Esophagus squamous epithelium (tissue), 5 donors: Measurements from ENCODE around the gene CYP27B1. TPM values are rescaled to one million over a fixed set of nuclear protein-coding genes. Genes with fewer than 3 reads are reported as not detected.
A peak's percentile ranks its signal among the peaks of the same experiment; 100 is the strongest.

Source experiments
- DNase-seq: peaks from one replicate; lab custom pipeline; 2025; lab: John Stamatoyannopoulos, UW
- H3K27ac ChIP-seq, 4 donors: fragments of 200-600 bp; sonication (generic); one replicate each; pipeline ENCODE4 v1.5.1; 2016 to 2019; ENCODE audit warnings: mild to moderate bottlenecking in 1 of 4
- H3K27me3 ChIP-seq, 4 donors: fragments of 200-600 bp; sonication (generic); 1 replicate in 3 of 4; 2 replicates in 1 of 4; pipeline versions ENCODE4 v1.5.1 to v1.6.0; 2017 to 2021; ENCODE audit warnings: antibody characterized with exemption in 1 of 4
- H3K36me3 ChIP-seq, 3 donors: fragments of 200-600 bp; sonication (generic); one replicate each; pipeline ENCODE4 v1.5.1; 2016 to 2019
- H3K4me1 ChIP-seq, 3 donors: fragments of 200-600 bp; sonication (generic); one replicate each; pipeline ENCODE4 v1.5.1; 2017 to 2019
- H3K4me3 ChIP-seq, 4 donors: fragments of 200-600 bp; sonication (generic); 1 replicate in 3 of 4; 2 replicates in 1 of 4; pipeline ENCODE4 v1.5.1; 2016 to 2019; ENCODE audit warnings: mild to moderate bottlenecking in 2 of 4, moderate library complexity in 1 of 4
- H3K9me3 ChIP-seq, 3 donors: fragments of 200-600 bp; sonication (generic); one replicate each; pipeline ENCODE4 v1.5.1; 2016 to 2019
- POLR2A ChIP-seq, 4 donors: fragments of 450-650 bp; IDR thresholded peaks; one replicate each; pipeline ENCODE4 v1.6.1; 2017; ENCODE audit warnings: antibody characterized with exemption in 4 of 4, mild to moderate bottlenecking in 4 of 4, moderate library complexity in 3 of 4
- WGBS, 2 donors: methylation state at CpG; one replicate each; pipeline ENCODE4 v1.1.5; 2018; 5-methylcytosine and 5-hydroxymethylcytosine counted together
- intact Hi-C: fragments of 100-400 bp; cut with DNase I; formaldehyde crosslinking; loops from one replicate; pipeline ENCODE4 v1.15.0; 2022
- total RNA-seq, 4 donors: library from RNA; depleted of rRNA; stranded (reverse); fragments of >200 nt; gene quantifications; one replicate each; pipeline ENCODE4 v1.1.0, GENCODE V29; 2016
- TF ChIP-seq, protein P1 (sequence below), 6 experiments: fragments of 450-650 bp in 4 of 6; fragments of 200-600 bp in 2 of 6; sonication (generic) in 2 of 6; IDR thresholded peaks; one replicate each; pipeline ENCODE4 v1.5.1; 2016 to 2019; ENCODE audit warnings: antibody characterized with exemption in 6 of 6, mild to moderate bottlenecking in 4 of 6, moderate library complexity in 4 of 6
- donor health status: DM: yes; HTN: yes; CAD: no.

CYP27B1 gene, protein sequence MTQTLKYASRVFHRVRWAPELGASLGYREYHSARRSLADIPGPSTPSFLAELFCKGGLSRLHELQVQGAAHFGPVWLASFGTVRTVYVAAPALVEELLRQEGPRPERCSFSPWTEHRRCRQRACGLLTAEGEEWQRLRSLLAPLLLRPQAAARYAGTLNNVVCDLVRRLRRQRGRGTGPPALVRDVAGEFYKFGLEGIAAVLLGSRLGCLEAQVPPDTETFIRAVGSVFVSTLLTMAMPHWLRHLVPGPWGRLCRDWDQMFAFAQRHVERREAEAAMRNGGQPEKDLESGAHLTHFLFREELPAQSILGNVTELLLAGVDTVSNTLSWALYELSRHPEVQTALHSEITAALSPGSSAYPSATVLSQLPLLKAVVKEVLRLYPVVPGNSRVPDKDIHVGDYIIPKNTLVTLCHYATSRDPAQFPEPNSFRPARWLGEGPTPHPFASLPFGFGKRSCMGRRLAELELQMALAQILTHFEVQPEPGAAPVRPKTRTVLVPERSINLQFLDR
- total RNA-seq: 1 to 10 TPM in 2 of 4 donors, under 1 TPM in 2; 0.18 to 1.7 (median 1.1) TPM

DNA sequence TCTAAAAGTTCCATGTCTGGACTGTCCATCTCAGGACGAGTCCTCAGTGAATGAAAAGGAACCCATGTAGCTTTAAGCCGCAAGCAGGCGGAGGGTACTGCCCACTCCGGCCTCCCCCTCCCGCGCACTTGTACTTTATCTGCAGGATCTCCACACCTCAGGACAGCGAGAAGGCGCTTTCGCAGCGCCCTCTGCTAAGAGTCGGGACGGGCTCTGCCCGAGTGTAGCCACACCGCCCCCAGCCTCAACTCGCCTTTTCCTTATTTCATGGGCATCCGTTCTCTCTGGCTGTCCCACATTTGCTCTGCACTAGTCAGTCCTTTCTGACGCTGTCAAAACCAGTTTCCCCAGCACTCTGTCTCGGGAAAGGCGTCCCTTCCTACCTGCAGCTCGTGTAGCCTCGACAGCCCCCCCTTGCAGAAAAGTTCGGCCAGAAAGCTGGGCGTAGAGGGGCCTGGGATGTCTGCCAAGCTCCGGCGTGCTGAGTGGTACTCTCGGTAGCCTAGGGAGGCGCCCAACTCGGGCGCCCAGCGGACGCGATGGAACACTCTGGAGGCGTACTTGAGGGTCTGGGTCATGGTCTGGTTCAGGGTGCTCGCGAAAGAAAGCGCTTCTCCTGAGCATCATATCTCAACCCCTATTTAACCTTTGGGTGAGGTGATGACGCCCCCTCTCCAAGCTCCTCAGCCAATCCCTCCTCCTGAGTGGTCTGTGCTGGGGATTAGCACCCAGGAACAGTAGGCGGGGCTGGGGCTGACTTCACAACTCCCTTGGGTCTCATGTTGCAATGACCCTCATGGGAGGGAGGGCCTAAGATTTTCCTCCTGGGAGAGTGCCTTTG is at the start of gene CYP27B1:
TSS of gene CYP27B1 (minus strand) at position 615 of the 841 bp plus-strand sequence. CDS start at position 578, 37 bp downstream.
- no peak for DNase-seq
- WGBS, 2 donors: 3 to 12% methylated on average over 16 to 22 of the region's 38 CpGs
- H3K36me3 ChIP-seq: peaks cover 0 to 33% (median 5%) of the 10 kb centered on the region in 3 donors
- no peaks in the 10 kb centered on the region for H3K9me3 ChIP-seq
- intact Hi-C loops: no loop called here
- peaks cover 32 to 44% (median 35%) of the 10 kb centered on the region in 3 donors for H3K4me1 ChIP-seq
- no peak for TF ChIP-seq POLR2A (IDR thresholded peaks at IDR 0.05)
- TF ChIP-seq, protein P1, sequence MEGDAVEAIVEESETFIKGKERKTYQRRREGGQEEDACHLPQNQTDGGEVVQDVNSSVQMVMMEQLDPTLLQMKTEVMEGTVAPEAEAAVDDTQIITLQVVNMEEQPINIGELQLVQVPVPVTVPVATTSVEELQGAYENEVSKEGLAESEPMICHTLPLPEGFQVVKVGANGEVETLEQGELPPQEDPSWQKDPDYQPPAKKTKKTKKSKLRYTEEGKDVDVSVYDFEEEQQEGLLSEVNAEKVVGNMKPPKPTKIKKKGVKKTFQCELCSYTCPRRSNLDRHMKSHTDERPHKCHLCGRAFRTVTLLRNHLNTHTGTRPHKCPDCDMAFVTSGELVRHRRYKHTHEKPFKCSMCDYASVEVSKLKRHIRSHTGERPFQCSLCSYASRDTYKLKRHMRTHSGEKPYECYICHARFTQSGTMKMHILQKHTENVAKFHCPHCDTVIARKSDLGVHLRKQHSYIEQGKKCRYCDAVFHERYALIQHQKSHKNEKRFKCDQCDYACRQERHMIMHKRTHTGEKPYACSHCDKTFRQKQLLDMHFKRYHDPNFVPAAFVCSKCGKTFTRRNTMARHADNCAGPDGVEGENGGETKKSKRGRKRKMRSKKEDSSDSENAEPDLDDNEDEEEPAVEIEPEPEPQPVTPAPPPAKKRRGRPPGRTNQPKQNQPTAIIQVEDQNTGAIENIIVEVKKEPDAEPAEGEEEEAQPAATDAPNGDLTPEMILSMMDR (IDR thresholded peaks at IDR 0.05): no peak
- peak within 1 kb of the TSS; percentile 23 to 70 (median 52) for H3K4me3 ChIP-seq
- H3K27ac ChIP-seq: no peak within 1 kb of the TSS
- peaks cover 0 to 55% (median 10%) of the 10 kb centered on the region in 4 donors for H3K27me3 ChIP-seq

DNA sequence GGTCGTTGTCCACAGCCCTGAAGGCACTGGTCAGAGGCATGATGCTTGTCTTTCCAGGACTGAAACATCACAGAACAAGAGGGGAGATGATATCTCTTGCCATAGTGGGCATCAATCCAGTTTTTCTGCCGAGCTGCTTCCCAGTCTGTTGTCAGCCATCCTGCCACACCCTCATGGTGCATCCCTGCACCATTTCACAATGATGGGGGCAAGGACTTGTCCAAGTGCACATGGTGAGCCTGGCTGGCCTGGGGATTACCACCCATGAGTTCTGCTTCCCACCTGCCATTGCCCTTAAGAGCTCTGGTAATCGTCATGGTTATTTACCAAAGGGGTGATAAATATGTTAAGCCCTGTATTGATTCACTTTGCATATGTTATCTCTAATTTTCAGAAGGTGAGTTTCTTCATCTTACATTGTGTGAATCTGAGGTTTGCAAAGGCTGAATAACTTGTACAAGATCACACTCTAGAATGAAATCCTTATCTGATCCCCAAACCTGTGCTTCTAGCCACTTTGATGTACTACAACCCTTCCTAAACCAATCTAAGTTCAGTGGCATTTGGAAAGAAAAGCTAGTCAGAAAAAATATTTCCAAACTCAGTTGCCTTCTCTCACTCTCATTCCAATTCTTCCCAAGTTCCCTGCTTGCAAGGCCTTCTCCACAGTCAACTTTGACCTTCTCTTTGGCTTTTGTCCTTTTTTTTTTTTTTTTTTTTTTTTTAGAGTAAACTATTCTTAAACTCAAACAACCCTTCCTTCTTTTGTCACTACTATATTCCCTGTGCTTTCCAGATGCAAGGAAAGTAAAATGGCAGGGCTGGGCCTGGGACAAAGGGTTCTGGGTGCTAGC is 49.4 kb upstream of the CYP27B1 start:
- Histone ChIP-seq H3K9me3 (no peaks in the 10 kb centered on the region), H3K36me3 (peaks cover 0 to 51% (median 0%) of the 10 kb centered on the region in 3 donors), H3K4me1 (peaks cover 0 to 62% (median 7%) of the 10 kb centered on the region in 3 donors), H3K4me3 (no peak overlapping the region), H3K27me3 (no peaks in the 10 kb centered on the region), H3K27ac (peak overlapping the region in 2 of 4 donors; percentile 38 to 49)
- TF ChIP-seq POLR2A (IDR thresholded peaks at IDR 0.05): no peak
- TF ChIP-seq, protein P1 (IDR thresholded peaks at IDR 0.05): no peak
- intact Hi-C loops: no loop called here
- WGBS, 2 donors: 24 to 46% methylated on average over 3 of the region's 3 CpGs
- no peak for DNase-seq

DNA sequence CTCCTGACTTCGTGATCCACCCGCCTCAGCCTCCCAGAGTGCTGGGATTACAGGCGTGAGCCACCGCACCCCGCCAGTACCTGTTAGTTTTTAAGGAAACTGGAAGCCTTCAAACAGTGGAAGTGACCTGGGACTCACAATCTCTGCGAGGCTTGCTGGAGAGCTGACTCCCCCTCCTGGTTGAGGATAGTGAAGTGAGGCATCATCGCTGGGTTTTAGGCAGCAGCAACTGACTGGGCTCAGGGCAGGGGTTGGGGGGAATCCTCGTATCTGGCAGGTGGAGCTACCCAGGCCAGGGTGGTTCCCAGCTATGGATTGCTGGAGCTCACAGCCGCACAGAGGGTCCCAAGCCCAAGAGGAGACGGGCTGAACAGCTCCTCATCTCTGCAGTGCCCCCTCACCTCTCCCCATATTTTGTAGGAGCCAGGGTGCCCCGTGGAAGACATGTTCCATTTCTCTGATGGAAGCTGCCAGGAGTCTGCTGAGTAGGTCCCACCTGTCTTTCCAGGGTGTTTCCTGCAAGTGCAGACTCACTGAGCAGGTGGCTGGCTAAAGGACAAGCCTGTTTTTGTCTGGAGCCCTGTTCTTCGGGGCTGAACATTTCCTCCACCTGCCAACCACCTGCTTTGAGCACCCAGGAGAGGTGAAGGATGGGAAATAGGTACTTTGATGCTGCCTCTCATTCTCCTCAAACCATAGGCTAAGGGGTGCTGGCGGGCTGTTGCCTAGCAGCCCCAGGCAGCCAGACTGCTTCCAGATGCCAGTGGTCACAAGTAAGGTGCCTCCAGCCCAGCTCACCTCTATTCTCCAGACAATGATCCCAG is 48.5 kb upstream of the CYP27B1 start:
- peaks cover 0 to 51% (median 0%) of the 10 kb centered on the region in 3 donors for H3K36me3 ChIP-seq
- H3K4me3 ChIP-seq: no peak overlapping the region
- H3K27ac ChIP-seq: peak overlapping the region in 1 of 4 donors; percentile 38
- intact Hi-C loops: no loop called here
- DNase-seq: no peak
- H3K4me1 ChIP-seq: peaks cover 0 to 63% (median 7%) of the 10 kb centered on the region in 3 donors
- H3K9me3 ChIP-seq: no peaks in the 10 kb centered on the region
- H3K27me3 ChIP-seq: no peaks in the 10 kb centered on the region
- WGBS, 2 donors: 80 to 82% methylated on average over 2 to 6 of the region's 13 CpGs
- TF ChIP-seq, protein P1 (IDR thresholded peaks at IDR 0.05): no peak
- no peak for TF ChIP-seq POLR2A (IDR thresholded peaks at IDR 0.05)
